ENCODE data around the gene TRPM8. TPM values are rescaled to one million over a fixed set of nuclear protein-coding genes. Genes with fewer than 3 reads are reported as not detected.

TRPM8 gene
- total RNA-seq, 1 donor from 2014 or later: not detected

DNA sequence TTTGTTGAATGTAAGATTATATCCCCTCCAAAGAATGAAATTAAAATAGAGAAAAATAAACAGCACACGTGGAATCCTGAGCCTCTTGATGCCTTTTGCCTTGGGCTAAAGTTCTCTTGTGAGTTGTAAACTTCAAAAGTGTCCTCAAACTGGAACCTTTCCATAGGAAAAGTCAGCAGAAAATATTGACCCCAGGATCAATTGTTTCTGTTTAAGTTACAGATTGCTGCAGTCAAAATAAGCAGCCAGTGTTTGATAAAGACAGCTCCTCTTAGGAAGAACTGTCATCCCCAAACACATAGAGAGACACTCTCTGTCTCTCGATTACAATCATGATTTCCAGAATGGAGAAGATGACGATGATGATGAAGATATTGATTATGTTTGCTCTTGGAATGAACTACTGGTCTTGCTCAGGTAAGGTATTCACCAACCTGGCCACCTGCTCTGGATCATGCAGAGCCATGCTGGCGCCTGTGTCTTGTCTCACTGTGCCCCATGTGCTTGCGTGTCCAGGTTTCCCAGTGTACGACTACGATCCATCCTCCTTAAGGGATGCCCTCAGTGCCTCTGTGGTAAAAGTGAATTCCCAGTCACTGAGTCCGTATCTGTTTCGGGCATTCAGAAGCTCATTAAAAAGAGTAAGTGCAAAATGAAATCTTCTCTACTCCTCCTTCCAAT, 133.4 kb downstream of the TRPM8 start, which contains the start of gene SPP2:
Gene SPP2, plus strand, starts transcription at position 248 of the 681 bp plus-strand sequence. Its CDS starts 85 bp downstream, at position 333.
- no peak for ATAC-seq

DNA sequence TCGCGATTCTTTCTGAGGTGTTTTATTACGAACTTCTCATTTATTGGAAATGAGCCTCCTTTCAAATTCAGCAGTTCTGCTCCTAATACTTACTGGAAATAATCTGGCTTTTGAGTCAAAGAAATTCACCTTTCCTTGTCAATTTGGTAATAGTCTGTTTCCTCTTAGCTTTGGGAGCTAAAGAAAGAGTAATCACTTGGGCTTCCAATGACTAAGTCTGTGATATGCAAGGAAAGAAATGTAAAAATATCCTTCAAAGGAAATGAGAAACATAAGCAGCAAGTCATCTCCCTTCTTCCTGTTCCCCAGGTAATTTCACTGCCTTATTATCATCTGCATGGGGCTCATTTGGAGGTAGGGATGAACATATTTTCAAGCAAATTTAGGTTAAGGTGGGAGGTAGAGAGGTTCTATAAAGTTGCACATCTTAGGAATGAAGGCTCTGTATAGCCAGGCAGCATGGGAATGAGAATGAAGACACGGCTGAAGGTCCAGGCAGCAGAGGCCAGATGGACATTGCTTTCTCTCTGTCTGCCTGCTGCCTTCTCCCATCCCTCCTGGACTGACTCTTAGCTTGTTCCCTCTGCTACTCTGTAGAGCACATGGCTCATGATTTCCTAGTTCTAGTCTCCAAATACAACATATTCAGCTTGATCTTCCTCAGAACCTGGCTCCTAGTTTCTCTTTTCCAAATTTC, 134.3 kb downstream of the TRPM8 start:
- no peak for ATAC-seq

DNA sequence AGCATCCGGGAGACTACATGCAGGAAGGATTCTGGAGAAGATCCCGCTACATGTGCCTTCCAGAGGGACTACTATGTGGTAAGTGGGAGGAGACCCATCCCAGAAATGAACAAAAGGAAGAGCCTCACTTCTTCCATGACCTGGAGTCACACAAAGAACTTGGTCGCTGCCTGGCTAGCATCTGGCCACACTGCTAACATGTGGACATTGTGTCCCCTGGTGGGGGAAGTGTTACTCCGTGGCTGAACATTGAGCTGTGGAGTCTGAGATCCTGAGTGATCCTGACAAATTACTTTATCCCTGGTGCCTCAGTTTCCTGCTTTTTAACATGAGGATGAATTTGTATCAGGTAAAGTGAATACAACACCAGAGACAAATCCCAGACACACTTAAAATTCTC, 141.7 kb downstream of the TRPM8 start:
- no peak for ATAC-seq

DNA sequence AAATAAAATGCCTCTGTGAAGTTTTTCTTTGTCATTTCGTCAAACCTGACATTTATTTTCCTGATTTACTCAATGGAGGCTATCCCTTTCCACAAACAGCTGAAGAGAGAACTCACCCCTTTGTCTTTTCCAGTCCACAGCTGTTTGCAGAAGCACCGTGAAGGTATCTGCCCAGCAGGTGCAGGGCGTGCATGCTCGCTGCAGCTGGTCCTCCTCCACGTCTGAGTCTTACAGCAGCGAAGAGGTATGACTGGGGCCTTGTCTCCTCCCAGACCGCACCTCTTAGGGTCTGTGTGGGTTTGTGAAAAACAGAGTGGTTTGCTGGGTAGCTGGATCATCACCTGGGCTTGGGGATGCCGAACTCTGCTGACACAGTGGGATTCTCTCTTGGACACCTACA, 143.1 kb downstream of the TRPM8 start:
- ATAC-seq: no peak

DNA sequence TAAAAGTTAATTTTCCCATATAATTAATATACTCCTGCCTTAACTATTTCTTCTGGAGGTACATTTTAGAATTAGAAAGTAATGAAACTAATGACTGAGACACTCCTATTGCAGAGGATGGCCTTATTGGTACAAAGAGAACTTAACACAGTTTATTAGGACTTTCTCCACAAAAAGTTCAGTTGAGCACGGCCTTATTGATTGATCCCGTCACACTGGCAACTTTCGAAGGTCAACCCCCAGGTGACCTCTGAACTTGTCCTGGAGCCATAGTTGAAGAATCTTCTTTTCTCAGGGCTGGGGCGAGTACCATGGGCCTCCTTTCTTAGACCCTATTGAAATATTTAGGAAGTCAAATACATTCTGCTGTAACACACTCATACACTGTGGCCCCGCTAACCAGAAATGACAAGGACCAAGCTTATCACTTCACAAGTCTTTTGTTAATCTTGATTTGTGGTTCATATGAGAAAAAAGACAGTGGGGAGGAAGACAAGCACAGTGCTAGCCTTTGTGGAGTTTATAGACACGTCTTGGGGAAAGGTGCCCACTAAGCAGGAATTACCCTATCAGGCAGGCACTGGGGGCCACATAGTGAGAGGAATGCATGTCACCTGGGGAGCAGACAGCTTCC, 144.6 kb downstream of the TRPM8 start:
- no peak for ATAC-seq

DNA sequence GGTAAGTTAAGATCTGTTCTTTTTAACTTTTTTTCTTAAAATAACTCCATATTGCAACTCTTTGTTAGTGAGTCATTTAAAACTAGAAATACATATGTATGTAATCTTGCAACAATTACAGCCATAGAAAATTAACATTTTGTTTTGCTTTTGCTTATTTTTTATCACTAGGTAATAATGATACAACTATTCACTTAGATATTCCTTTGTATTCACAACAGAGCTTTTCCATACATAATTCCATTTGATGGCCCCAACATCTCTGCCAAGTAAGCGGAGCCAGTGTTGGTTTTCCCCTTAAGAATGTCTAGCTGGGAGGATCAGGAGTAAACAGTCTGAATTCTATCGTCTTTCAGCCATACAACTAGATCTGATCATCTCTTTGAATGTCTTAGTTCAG, 149.4 kb downstream of the TRPM8 start:
- no peak for ATAC-seq

Other genes with a start within 250 kb of the TRPM8 start
- 0.08 TPM for gene UGT1A9, start 245.5 kb upstream of the TRPM8 start, total RNA-seq
- gene UGT1A7, start 235.5 kb upstream of the TRPM8 start, total RNA-seq: 13.9 TPM
- gene UGT1A6, start 224.5 kb upstream of the TRPM8 start, total RNA-seq: 11.2 TPM
- gene UGT1A5, start 204.5 kb upstream of the TRPM8 start, total RNA-seq: 0.68 TPM
- gene UGT1A4, start 198.6 kb upstream of the TRPM8 start, total RNA-seq: 0.80 TPM
- gene UGT1A3, start 188.3 kb upstream of the TRPM8 start, total RNA-seq: 0.28 TPM
- 0.56 TPM for gene UGT1A1, start 157.1 kb upstream of the TRPM8 start, total RNA-seq
- 0.52 TPM for gene MROH2A, start 139.0 kb upstream of the TRPM8 start, total RNA-seq
- 9.4 TPM for gene HJURP, start 62.8 kb upstream of the TRPM8 start, total RNA-seq
- gene SPP2, start 133.3 kb downstream of the TRPM8 start, total RNA-seq: not detected

Data from esophagus mucosa (tissue), 1 donor.